Testis (tissue), 3 donors: Measurements from ENCODE around the gene PRODH. TPM values are rescaled to one million over a fixed set of nuclear protein-coding genes. Genes with fewer than 3 reads are reported as not detected.
"Not testable (repeated sequence)": the region's sequence is repeated elsewhere in the genome, so short reads cannot be mapped to it uniquely, and the experiment has no call there.

Experiments used
- DNase-seq: peaks from one replicate; pipeline ENCODE4 v3.0.0-alpha.2; 2019
- H3K27ac ChIP-seq, 2 donors: fragments of 200-600 bp; sonication (generic); one replicate each; pipeline ENCODE4 v1.5.1; 2019
- H3K27me3 ChIP-seq: fragments of 200-600 bp; sonication (generic); one replicate; pipeline ENCODE4 v1.5.1; 2019
- H3K36me3 ChIP-seq: fragments of 200-600 bp; sonication (generic); one replicate; pipeline ENCODE4 v1.5.1; 2017; ENCODE audit warnings: low read depth; ENCODE audit errors: missing control alignments
- H3K4me1 ChIP-seq: fragments of 200-600 bp; sonication (generic); one replicate; pipeline ENCODE4 v1.5.1; 2019
- H3K4me3 ChIP-seq, 2 donors: fragments of 200-600 bp; sonication (generic); one replicate each; pipeline ENCODE4 v1.5.1; 2017 to 2019
- H3K9me3 ChIP-seq: fragments of 200-600 bp; sonication (generic); one replicate; pipeline ENCODE4 v1.5.1; 2017
- POLR2A ChIP-seq: fragments of 450-650 bp; IDR thresholded peaks from one replicate; pipeline ENCODE4 v1.6.1; 2017; ENCODE audit warnings: antibody characterized with exemption, mild to moderate bottlenecking, moderate library complexity
- WGBS, 2 donors: methylation state at CpG; one replicate each; pipeline ENCODE4 v1.1.5; 2018; 5-methylcytosine and 5-hydroxymethylcytosine counted together
- intact Hi-C: fragments of 100-400 bp; cut with DNase I; formaldehyde crosslinking; loops from one replicate; pipeline ENCODE4 v1.15.1; 2023; ENCODE audit warnings: low total_unique reads
- polyA plus RNA-seq: library from polyadenylated mRNA; stranded (reverse); fragments of 350-450 nt; fragmentation: Illumina TruSeq; extraction: RNeasy Lipid Tissue Mini Kit (QIAGEN cat#74804); gene quantifications from one replicate; pipeline ENCODE4 v1.2.3, GENCODE V29; 2014; ENCODE audit warnings: low read depth, low replicate concordance; ENCODE audit not compliant: insufficient read depth
- total RNA-seq, 2 donors: library from RNA; depleted of rRNA; stranded (reverse); fragments of >200 nt; gene quantifications; one replicate each; pipeline ENCODE4 v1.2.3, GENCODE V29; 2016
- TF ChIP-seq, protein P1 (sequence below), 3 experiments: fragments of 450-650 bp in 2 of 3; fragments of 200-600 bp in 1 of 3; sonication (generic) in 1 of 3; IDR thresholded peaks; one replicate each; pipeline ENCODE4 v1.5.1; 2016 to 2019; ENCODE audit warnings: antibody characterized with exemption in 3 of 3, mild to moderate bottlenecking in 2 of 3, moderate library complexity in 1 of 3

Gene PRODH
- total and polyA plus RNA-seq, 3 donors from 2014 or later, result 3.2 to 7.4 (median 5.6) TPM

DNA sequence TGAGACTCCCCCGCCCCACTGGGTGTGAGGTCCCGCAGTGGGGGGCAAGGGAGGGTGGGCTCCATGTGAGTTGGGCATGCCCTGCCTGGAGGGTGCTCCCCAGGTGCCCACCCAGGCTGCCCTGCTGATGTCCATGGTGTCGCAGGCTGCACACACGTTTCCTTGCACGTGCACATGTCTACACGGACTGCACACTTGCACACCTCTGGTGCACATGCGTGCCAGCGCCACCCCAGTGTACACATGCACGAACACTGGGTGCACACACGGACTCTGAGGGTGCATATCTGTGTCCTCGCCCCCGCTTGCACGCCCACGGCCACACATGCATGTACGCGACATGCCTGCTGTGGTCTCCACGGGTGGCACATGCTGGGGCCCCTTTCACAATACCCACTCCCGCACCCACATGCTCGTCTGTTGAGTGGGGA is 35.2 kb upstream of the PRODH start:
- 49 to 56% methylated on average over 11 to 17 of the region's 19 CpGs for WGBS, 2 donors
- Histone ChIP-seq H3K9me3 (no peaks in the 10 kb centered on the region), H3K4me1 (no peaks in the 10 kb centered on the region), H3K27ac (no peak overlapping the region), H3K27me3 (no peaks in the 10 kb centered on the region), H3K36me3 (no peaks in the 10 kb centered on the region), H3K4me3 (no peak overlapping the region)
- DNase-seq, result no peak
- intact Hi-C loops, result no loop called here
- no peak for TF ChIP-seq POLR2A
- TF ChIP-seq, protein P1, sequence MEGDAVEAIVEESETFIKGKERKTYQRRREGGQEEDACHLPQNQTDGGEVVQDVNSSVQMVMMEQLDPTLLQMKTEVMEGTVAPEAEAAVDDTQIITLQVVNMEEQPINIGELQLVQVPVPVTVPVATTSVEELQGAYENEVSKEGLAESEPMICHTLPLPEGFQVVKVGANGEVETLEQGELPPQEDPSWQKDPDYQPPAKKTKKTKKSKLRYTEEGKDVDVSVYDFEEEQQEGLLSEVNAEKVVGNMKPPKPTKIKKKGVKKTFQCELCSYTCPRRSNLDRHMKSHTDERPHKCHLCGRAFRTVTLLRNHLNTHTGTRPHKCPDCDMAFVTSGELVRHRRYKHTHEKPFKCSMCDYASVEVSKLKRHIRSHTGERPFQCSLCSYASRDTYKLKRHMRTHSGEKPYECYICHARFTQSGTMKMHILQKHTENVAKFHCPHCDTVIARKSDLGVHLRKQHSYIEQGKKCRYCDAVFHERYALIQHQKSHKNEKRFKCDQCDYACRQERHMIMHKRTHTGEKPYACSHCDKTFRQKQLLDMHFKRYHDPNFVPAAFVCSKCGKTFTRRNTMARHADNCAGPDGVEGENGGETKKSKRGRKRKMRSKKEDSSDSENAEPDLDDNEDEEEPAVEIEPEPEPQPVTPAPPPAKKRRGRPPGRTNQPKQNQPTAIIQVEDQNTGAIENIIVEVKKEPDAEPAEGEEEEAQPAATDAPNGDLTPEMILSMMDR (IDR thresholded peaks at IDR 0.05), result no peak

GRCh38 chr22:18970948-18971315 is 34.8 kb upstream of the PRODH start:
- Histone ChIP-seq H3K4me3 (peak overlapping the region; percentile 49 to 61), H3K9me3 (no peaks in the 10 kb centered on the region), H3K27ac (no peak overlapping the region), H3K36me3 (no peaks in the 10 kb centered on the region), H3K27me3 (no peaks in the 10 kb centered on the region), H3K4me1 (no peaks in the 10 kb centered on the region)
- intact Hi-C loops, result no loop called here
- DNase-seq, result no peak
- WGBS, 2 donors, result 2 to 5% methylated on average over 4 to 25 of the region's 28 CpGs
- TF ChIP-seq, protein P1 (IDR thresholded peaks at IDR 0.05), result no peak
- no peak for TF ChIP-seq POLR2A

DNA sequence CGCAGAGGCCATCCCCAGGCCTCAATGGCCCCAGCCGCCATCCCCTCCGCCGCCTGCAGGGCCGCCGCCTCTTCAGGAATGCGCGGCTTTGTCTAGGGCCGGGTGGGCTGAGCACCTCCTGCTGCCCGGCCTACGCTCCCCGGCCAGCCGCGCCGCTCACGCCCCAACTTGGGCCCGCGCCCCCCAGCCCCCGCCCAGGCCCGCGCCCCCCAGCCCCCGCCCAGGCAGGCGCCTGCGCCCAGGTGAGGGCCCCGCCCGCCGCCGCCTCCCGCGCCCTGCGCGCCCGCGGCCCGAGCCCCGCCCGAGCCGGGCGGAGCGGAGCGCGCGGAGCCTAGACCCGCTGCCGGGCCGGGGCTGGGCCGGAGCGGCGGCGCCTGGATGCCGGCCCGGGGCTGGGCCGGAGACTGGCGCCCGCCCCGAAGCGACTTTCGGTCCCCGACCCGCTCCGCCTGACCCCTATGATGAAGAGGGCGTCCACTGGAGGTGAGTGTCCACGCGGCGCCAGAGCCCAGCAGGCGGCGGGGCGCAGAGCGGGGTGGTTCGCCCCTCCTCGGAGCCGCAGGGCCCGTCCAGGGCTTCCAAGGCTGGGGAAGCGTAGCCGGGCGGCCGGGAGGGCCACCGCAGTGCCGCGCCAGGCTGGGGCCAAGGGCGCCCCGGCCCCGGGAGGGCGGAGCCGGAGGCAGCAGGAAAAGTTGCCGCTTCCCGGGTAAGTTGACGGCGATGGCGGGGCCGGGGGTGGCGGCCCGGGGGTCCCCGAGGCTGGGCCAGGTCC is 34.3 kb upstream of the PRODH start:
- intact Hi-C loops, result no loop called here
- Histone ChIP-seq H3K27me3 (no peaks in the 10 kb centered on the region), H3K4me1 (no peaks in the 10 kb centered on the region), H3K9me3 (no peaks in the 10 kb centered on the region), H3K36me3 (no peaks in the 10 kb centered on the region), H3K27ac (no peak overlapping the region), H3K4me3 (peak overlapping the region; percentile 49 to 61)
- DNase-seq, result no peak
- TF ChIP-seq, protein P1 (IDR thresholded peaks at IDR 0.05), result no peak
- TF ChIP-seq POLR2A, result no peak
- WGBS, 2 donors, result 0% methylated on average over 24 to 41 of the region's 94 CpGs

- H3K4me1 ChIP-seq, H3K36me3 ChIP-seq, H3K4me3 ChIP-seq, H3K27me3 ChIP-seq, H3K9me3 ChIP-seq, DNase-seq, H3K27ac ChIP-seq, intact Hi-C loops: not testable (repeated sequence)
- 53 to 75% methylated on average over 9 to 14 of the region's 14 CpGs for WGBS, 2 donors
Measured at GRCh38 chr22:18969158-18969942, 33.3 kb upstream of the PRODH start.

DNA sequence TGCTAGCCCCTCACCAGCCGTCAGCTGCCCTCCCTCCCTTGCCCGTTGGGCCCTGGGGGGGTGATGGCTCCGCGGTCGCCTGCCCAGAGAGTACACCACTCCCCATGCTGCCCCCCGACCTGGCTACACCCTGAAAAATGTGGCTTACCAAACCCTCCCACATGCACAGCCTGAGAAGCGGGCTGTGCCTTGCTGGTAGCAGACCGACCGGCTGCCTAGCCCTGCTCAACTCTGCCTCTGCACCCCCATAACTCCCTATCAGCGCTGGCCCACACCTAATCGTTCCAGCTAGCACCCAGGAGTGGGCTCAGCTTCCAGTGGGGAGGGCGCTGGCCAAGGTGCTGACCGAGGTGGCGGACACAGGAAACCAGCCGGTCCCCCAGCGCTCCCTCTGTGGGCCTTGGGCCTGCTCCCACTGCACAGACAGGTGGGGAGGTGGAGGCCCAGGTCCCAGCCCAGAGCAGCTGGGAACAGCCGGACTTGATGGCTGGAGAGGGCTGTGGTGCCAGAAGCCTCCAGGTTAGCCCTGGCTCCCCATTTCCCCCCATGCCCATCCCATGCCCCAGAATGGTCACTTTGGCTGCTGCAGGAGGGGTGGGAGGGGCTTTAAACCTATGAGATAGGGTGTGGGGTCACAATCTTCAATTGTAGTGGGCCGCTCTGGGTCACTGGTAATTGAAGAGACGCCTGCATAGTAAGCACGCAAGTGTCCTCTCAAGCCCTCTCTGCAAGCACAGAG is 32.1 kb upstream of the PRODH start:
- H3K4me1 ChIP-seq, result no peaks in the 10 kb centered on the region
- no peak for TF ChIP-seq POLR2A
- 45 to 51% methylated on average over 8 to 18 of the region's 20 CpGs for WGBS, 2 donors
- no peaks in the 10 kb centered on the region for H3K36me3 ChIP-seq
- H3K27me3 ChIP-seq, result no peaks in the 10 kb centered on the region
- intact Hi-C loops, result no loop called here
- H3K9me3 ChIP-seq, result no peaks in the 10 kb centered on the region
- H3K27ac ChIP-seq, result no peak overlapping the region
- H3K4me3 ChIP-seq, result no peak overlapping the region
- peak; percentile 46 for DNase-seq

- H3K4me3 ChIP-seq, H3K9me3 ChIP-seq, H3K27ac ChIP-seq, intact Hi-C loops, H3K36me3 ChIP-seq, DNase-seq, H3K27me3 ChIP-seq, H3K4me1 ChIP-seq: not testable (repeated sequence)
- 65 to 93% methylated on average over 3 to 14 of the region's 14 CpGs for WGBS, 2 donors
Measured at GRCh38 chr22:18967391-18968010, 31.4 kb upstream of the PRODH start.
